ENCODE measurements around the gene RNF157.

The RNF157 gene

DNA sequence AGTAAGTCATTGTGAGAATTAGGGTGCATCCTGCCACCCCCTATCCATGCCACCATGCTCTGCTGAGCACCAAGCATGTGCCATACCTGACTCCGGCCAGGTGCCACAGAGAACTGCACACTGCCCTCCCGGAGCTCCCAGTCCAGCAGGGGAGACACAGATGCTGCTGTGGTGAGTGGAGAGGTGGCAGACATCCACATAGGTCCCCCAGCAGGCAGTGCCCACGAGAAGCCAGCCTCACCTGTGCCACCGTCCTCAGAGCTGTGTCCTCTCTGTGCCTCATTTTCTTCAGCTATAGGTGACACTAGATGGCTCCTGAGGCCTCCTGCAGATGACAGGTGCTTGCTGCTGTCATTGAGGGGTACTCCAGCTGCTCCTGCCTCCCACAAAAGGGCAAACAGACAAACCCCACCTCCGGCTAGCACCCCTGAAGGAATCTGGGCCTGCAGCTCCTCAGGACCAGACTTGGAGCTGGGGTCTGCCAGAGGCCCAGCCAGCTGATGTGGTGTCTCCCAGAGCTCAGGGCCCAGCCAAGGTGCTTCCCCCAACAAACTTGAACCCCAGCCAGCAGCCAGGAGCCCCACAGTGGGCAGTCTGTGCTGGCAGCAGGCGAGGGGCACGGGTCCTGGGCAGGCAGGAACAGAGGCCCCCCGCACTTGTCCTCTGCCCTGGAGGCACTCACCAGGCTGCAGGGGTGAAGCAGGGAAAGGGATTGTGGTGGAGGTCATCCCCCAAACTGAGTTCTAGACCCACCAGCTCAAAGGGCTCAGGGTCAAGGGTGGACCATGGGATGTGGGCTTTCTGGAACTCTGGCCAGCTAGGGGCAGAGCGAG, 116.3 kb downstream of the RNF157 start:
- no peak overlapping the region for H3K27ac Mint-ChIP-seq

GRCh38 chr17:76123191-76123499, 117.1 kb downstream of the RNF157 start:
- Mint-ChIP-seq H3K4me1 (ENCODE audit: low read depth) (peaks cover 22% of the 10 kb centered on the region), H3K27ac (peak overlapping the region; percentile 41), H3K36me3 (ENCODE audit: low read depth) (no peaks in the 10 kb centered on the region), H3K4me3 (no peak overlapping the region), H3K9me3 (no peaks in the 10 kb centered on the region), H3K27me3 (no peaks in the 10 kb centered on the region)
- DNase-seq: no peak

More for the DNA sequence above, 116.3 kb downstream of the RNF157 start:
- H3K9me3 Mint-ChIP-seq: no peaks in the 10 kb centered on the region
- H3K27me3 Mint-ChIP-seq: no peaks in the 10 kb centered on the region
- H3K4me3 Mint-ChIP-seq: no peak overlapping the region
- peaks cover 22% of the 10 kb centered on the region for H3K4me1 Mint-ChIP-seq (ENCODE audit: low read depth)
- no peak for DNase-seq
- H3K36me3 Mint-ChIP-seq (ENCODE audit: low read depth): no peaks in the 10 kb centered on the region

GRCh38 chr17:76122431-76123190, 117.7 kb downstream of the RNF157 start:
- peak overlapping the region; percentile 84 for H3K27ac Mint-ChIP-seq

GRCh38 chr17:76121932-76122430, 118.3 kb downstream of the RNF157 start:
- peak overlapping the region; percentile 6 for H3K4me3 Mint-ChIP-seq
- H3K27ac Mint-ChIP-seq: peak overlapping the region; percentile 84

More at GRCh38 chr17:76122431-76123190, 117.7 kb downstream of the RNF157 start:
- Mint-ChIP-seq H3K36me3 (ENCODE audit: low read depth) (no peaks in the 10 kb centered on the region), H3K27me3 (no peaks in the 10 kb centered on the region), H3K9me3 (no peaks in the 10 kb centered on the region), H3K4me3 (peak overlapping the region; percentile 6), H3K4me1 (ENCODE audit: low read depth) (peaks cover 22% of the 10 kb centered on the region)
- no peak for DNase-seq

GRCh38 chr17:76120658-76121008, 119.7 kb downstream of the RNF157 start:
- no peaks in the 10 kb centered on the region for H3K27me3 Mint-ChIP-seq
- peaks cover 10% of the 10 kb centered on the region for H3K4me1 Mint-ChIP-seq (ENCODE audit: low read depth)
- H3K9me3 Mint-ChIP-seq: no peaks in the 10 kb centered on the region
- peak overlapping the region; percentile 12 for H3K27ac Mint-ChIP-seq
- DNase-seq: no peak
- no peak overlapping the region for H3K4me3 Mint-ChIP-seq
- no peaks in the 10 kb centered on the region for H3K36me3 Mint-ChIP-seq (ENCODE audit: low read depth)

More at GRCh38 chr17:76121932-76122430, 118.3 kb downstream of the RNF157 start:
- DNase-seq: no peak
- Mint-ChIP-seq H3K36me3 (ENCODE audit: low read depth) (no peaks in the 10 kb centered on the region), H3K9me3 (no peaks in the 10 kb centered on the region), H3K4me1 (ENCODE audit: low read depth) (peaks cover 18% of the 10 kb centered on the region), H3K27me3 (no peaks in the 10 kb centered on the region)

DNA sequence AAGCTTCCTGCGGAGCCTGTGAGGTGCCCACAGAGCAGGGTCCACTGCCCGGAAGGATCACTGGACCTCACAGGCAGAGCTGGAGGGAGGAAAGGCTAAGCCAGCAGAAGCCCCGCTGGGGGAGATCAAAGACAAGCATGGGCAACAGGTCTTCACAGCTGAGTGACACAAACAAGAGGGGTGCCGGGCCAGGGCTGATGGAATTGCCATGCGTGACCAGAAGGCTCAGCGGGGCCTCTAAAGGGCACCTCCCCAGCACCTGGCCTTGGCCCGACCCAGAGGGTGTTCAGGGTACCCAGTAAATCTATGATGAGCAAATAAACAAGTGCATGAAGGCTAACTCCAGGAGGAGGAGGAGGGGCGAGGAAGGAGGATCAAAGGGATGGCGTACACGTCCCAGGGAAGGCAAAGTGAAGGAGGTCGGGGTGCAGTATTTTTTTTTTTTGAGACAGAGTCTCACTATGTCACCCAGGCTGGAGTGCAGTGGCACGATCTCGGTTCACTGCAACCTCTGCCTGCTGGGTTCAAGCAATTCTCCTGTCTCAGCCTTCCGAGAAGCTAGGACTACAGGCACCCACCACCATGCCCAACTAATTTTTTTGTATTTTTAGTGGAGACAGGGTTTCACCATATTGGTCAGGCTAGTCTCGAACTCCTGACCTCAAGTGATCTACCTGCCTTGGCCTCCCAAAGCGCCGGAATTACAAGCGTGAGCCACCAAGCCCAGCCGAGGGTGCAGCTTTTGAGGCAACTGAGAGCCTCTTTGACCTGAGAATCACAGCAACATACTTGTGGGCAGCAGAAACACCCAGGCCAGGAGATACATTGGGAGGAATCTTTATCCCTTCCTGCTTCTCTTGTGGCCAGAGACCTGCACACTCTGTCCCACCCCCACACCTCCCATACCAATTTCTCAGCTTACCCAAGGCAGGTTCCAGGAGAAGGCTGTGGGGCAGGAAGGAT, 120.6 kb downstream of the RNF157 start:
- Mint-ChIP-seq H3K36me3 (ENCODE audit: low read depth) (no peaks in the 10 kb centered on the region), H3K4me1 (ENCODE audit: low read depth) (peaks cover 10% of the 10 kb centered on the region), H3K27ac (no peak overlapping the region), H3K4me3 (no peak overlapping the region), H3K27me3 (no peaks in the 10 kb centered on the region), H3K9me3 (no peaks in the 10 kb centered on the region)
- DNase-seq: no peak

DNA sequence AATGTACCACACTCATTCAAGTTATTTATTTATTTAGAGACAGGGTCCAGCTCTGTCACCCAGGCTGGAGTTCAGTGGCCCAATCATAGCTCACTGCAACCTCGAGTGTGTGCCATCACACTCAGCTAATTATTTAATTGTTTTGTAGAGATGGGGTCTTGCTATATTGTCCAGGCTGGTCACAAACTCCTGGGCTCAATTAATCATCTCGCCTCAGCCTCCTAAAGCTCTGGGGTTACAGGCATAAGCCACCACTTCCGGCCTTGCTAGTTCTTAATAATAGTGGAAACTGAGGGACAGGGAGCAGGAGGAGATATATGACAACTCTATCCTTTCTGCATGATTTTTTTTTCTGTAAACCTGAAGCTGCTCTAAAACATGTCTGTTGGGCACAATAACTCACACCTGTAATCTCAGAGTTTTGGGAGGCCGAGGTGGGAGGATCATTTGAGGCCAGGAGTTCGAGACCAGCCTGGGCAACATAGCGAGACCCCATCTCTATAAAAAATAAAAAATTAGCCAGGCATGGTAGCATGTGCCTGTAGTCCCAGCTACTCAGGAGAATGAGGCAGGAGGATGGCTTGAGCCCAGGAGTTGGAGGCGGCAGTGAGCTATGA, 125.0 kb downstream of the RNF157 start:
- no peaks in the 10 kb centered on the region for H3K9me3 Mint-ChIP-seq
- H3K27me3 Mint-ChIP-seq: no peaks in the 10 kb centered on the region
- DNase-seq: no peak
- H3K27ac Mint-ChIP-seq: no peak overlapping the region
- H3K4me3 Mint-ChIP-seq: no peak overlapping the region
- no peaks in the 10 kb centered on the region for H3K4me1 Mint-ChIP-seq (ENCODE audit: low read depth)
- no peaks in the 10 kb centered on the region for H3K36me3 Mint-ChIP-seq (ENCODE audit: low read depth)

DNA sequence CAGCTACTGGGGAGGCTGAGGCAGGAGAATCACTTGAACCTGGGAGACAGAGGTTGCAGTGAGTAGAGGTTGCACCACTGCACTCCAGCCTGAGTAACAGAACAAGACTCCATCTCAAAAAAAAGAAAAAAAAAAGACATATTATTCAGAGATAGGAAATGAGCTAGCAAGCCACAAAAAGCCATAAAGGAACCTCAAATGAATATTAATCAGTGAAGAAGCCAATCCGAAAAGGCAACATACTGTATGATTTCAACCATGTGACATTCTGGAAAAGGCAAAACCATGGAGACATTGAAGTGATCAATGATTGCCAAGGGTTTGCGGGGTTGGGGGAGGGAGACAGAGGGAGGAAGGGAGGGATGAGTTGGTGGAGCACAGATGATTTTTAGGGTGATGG, 128.3 kb downstream of the RNF157 start:
- Mint-ChIP-seq H3K9me3 (no peaks in the 10 kb centered on the region), H3K36me3 (ENCODE audit: low read depth) (no peaks in the 10 kb centered on the region), H3K27ac (no peak overlapping the region), H3K4me1 (ENCODE audit: low read depth) (no peaks in the 10 kb centered on the region), H3K27me3 (no peaks in the 10 kb centered on the region), H3K4me3 (no peak overlapping the region)
- no peak for DNase-seq

- no peak for DNase-seq
- Mint-ChIP-seq H3K36me3 (ENCODE audit: low read depth) (peaks cover 13% of the 10 kb centered on the region), H3K27me3 (no peaks in the 10 kb centered on the region), H3K4me1 (ENCODE audit: low read depth) (peaks cover 14% of the 10 kb centered on the region), H3K9me3 (no peaks in the 10 kb centered on the region), H3K27ac (no peak overlapping the region), H3K4me3 (no peak overlapping the region)
Observed at GRCh38 chr17:76107509-76107908, 132.8 kb downstream of the RNF157 start.

- peaks cover 20% of the 10 kb centered on the region for H3K4me1 Mint-ChIP-seq (ENCODE audit: low read depth)
- no peaks in the 10 kb centered on the region for H3K27me3 Mint-ChIP-seq
- H3K27ac Mint-ChIP-seq: no peak overlapping the region
- no peak for DNase-seq
- no peak overlapping the region for H3K4me3 Mint-ChIP-seq
- H3K36me3 Mint-ChIP-seq (ENCODE audit: low read depth): peaks cover 18% of the 10 kb centered on the region
- no peaks in the 10 kb centered on the region for H3K9me3 Mint-ChIP-seq
Observed at GRCh38 chr17:76106703-76107102, 133.6 kb downstream of the RNF157 start.

DNA sequence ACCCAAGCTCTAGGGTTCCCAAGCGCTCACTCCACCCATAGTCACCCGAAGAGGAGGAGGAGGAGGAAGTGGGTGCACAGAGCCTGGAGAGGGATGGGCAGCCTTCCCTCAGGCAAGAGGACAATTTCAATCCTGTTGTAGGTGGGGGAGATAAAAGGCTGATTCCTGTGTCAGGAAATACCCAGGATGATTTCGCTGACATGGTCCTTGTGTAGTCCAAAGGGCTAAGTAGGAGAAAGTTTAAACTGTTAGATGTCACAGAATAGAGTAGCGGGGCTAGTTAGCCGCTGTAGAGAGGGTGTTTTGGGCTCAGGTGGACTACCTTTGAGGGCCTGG, 135.4 kb downstream of the RNF157 start:
- Mint-ChIP-seq H3K27ac (peak overlapping the region; percentile 98), H3K4me1 (ENCODE audit: low read depth) (peaks cover 27% of the 10 kb centered on the region), H3K4me3 (peak overlapping the region; percentile 98), H3K9me3 (no peaks in the 10 kb centered on the region), H3K27me3 (no peaks in the 10 kb centered on the region), H3K36me3 (ENCODE audit: low read depth) (peaks cover 30% of the 10 kb centered on the region)
- DNase-seq: no peak

- H3K27ac Mint-ChIP-seq: peak overlapping the region; percentile 98
- H3K27me3 Mint-ChIP-seq: no peaks in the 10 kb centered on the region
- peaks cover 35% of the 10 kb centered on the region for H3K36me3 Mint-ChIP-seq (ENCODE audit: low read depth)
- no peaks in the 10 kb centered on the region for H3K9me3 Mint-ChIP-seq
- peak overlapping the region; percentile 98 for H3K4me3 Mint-ChIP-seq
- peaks cover 28% of the 10 kb centered on the region for H3K4me1 Mint-ChIP-seq (ENCODE audit: low read depth)
- no peak for DNase-seq
Observed at GRCh38 chr17:76104140-76104895, 136.0 kb downstream of the RNF157 start.

DNA sequence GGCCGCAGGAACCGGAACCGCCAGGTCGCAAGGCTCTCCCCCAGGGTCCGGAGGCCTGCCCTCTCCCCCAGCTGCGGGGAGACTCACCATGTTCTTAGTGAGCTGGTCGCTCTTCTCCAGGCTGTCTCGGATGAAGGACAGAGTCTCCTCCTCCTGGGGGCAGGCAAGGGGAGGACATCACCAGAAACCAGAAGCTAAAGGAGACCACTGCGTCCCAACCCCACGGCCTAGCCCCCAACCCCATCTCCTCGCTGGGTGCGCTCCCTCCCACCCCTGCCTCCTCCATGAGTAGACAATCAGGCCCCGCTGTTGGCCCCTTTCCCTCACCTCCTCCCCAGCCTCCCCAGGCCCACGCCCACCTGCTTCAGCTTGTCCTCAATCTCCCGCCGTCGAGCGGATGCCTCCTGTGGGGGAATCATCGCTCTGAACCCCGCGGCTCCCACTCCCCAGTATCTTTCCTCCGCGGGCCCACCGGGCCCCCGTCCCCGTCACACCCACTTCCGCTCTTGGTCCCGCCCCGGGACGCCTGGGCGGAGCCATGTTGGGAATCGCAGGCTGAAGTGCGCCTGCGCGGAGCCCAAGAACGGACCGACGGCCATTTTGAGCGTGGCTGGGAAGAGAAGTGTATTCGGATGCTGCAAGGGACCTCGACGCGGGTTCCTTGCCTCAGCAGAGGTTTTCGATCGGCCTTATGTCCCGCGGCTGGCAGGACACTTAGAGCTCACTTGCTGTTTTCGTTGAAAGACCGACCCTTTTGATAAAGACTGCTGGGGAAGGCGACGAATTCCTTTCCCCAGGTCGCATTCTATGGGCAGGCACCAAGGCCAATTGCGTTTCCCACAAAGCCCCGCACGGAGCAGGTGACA, 136.8 kb downstream of the RNF157 start, which contains the start of gene EXOC7:
Gene EXOC7 (minus strand): TSS at position 514 of the 866 bp plus-strand sequence. CDS start 95 bp downstream, at position 419.
- DNase-seq: peak; percentile 98
- peaks cover 44% of the 10 kb centered on the region for H3K36me3 Mint-ChIP-seq (ENCODE audit: low read depth)
- peak within 1 kb of the TSS; percentile 98 for H3K4me3 Mint-ChIP-seq
- H3K27me3 Mint-ChIP-seq: no peaks in the 10 kb centered on the region
- H3K9me3 Mint-ChIP-seq: no peaks in the 10 kb centered on the region
- H3K4me1 Mint-ChIP-seq (ENCODE audit: low read depth): peaks cover 28% of the 10 kb centered on the region
- H3K27ac Mint-ChIP-seq: peak within 1 kb of the TSS; percentile 98
